RWPE1 (cell line): ENCODE results near the gene HPX.

Experiments
- CTCF ChIA-PET: fragments of 350-600 bp; sonication (Branson Sonifier 250); formaldehyde crosslinking; extraction: SDS; loops from one replicate; lab custom pipeline; 2021; lab: Yijun Ruan, JAX
- POLR2A ChIA-PET: fragments of 400-600 bp; formaldehyde crosslinking; extraction: SDS; loops from one replicate; lab custom pipeline; 2020; ENCODE audit warnings: antibody characterized with exemption; ENCODE audit not compliant: low non-redundant PET; lab: Yijun Ruan, JAX
- DNase-seq: peaks from one replicate; pipeline ENCODE4 v3.0.0; 2012; ENCODE audit warnings: low spot score
- H3K27ac ChIP-seq: fragments of 450-650 bp; 2 replicates; pipeline ENCODE4 v1.5.1; 2017
- CTCF ChIP-seq: fragments of 450-650 bp; conservative IDR thresholded peaks from 2 replicates; pipeline ENCODE4 v1.5.1; 2017; ENCODE audit warnings: low read depth, mild to moderate bottlenecking

Gene HPX

DNA sequence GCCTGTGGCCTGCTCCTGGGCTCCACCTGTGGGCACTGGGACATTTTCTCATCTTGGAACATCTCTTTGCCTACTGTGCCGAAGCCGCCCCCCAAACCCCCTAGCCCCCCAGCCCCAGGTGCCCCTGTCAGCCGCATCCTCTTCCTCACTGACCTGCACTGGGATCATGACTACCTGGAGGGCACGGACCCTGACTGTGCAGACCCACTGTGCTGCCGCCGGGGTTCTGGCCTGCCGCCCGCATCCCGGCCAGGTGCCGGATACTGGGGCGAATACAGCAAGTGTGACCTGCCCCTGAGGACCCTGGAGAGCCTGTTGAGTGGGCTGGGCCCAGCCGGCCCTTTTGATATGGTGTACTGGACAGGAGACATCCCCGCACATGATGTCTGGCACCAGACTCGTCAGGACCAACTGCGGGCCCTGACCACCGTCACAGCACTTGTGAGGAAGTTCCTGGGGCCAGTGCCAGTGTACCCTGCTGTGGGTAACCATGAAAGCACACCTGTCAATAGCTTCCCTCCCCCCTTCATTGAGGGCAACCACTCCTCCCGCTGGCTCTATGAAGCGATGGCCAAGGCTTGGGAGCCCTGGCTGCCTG is 49.2 kb downstream of the HPX start:
- POLR2A ChIA-PET: no interaction called here
- H3K27ac ChIP-seq: no peak overlapping the region; the same call in 1 of the 2 replicates
- DNase-seq: no peak
- no peak for TF ChIP-seq CTCF
- CTCF ChIA-PET: interaction anchor here (0.6 to 1.4 kb wide), 2 partner anchors 12 to 15 kb away, joined by 6 to 8 read pairs; no protein-coding TSS in a partner anchor

GRCh38 chr11:6390718-6391469 is 49.9 kb downstream of the HPX start:
- H3K27ac ChIP-seq: peak overlapping the region; percentile 91
- ChIA-PET POLR2A (no interaction called here), CTCF (interaction anchor here (0.6 to 1.4 kb wide), 2 partner anchors 11 to 14 kb away, joined by 6 to 8 read pairs; no protein-coding TSS in a partner anchor)
- no peak for TF ChIP-seq CTCF
- no peak for DNase-seq

DNA sequence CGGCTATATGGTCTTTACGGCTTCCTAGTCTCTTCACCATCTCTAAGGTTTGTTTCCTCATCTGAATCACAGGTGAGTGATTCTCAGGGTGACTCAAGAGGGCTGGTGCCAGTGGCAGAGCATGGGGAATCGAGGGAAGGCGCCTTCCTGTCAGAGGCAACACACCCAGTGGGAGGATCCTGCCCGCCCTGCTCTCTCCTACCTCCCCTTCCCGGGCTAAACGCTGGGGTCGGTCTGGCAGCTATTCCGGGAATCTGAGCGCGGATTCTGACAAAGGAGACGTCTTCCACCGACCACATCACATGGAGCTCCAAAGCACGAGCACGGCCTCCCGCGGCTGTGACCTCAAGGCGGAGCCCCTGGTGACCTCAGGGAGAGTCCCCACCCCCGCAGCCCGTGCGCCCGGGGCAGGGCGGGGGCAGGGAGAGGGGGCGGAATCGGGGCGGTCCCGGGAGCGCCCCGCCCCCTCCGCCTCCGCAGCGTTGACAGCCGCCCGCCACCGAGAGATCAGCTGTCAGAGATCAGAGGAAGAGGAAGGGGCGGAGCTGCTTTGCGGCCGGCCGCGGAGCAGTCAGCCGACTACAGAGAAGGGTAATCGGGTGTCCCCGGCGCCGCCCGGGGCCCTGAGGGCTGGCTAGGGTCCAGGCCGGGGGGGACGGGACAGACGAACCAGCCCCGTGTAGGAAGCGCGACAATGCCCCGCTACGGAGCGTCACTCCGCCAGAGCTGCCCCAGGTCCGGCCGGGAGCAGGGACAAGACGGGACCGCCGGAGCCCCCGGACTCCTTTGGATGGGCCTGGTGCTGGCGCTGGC is 50.7 kb downstream of the HPX start, which contains the start of gene SMPD1:
Gene SMPD1 (plus strand): TSS at position 570 of the 813 bp plus-strand sequence. CDS start 125 bp downstream, at position 695.
- peak within 1 kb of the TSS; percentile 91 for H3K27ac ChIP-seq
- POLR2A ChIA-PET: interaction anchor here (0.8 kb wide), 1 partner anchor 9 kb away, joined by 3 read pairs; no protein-coding TSS in a partner anchor
- CTCF ChIA-PET: interaction anchor here (0.6 to 1.4 kb wide), 5 partner anchors 11 to 347 kb away, joined by 3 to 8 read pairs (median 4); no protein-coding TSS in a partner anchor
- TF ChIP-seq CTCF: no peak
- peak; percentile 91 for DNase-seq

- no peak for DNase-seq
- H3K27ac ChIP-seq: no peak overlapping the region
- POLR2A ChIA-PET: no interaction called here
- CTCF ChIA-PET: interaction anchor here (0.7 to 1.3 kb wide), 2 partner anchors 9 to 423 kb away, joined by 4 to 5 read pairs; no protein-coding TSS in a partner anchor
- TF ChIP-seq CTCF: no peak
Observed at GRCh38 chr11:6388748-6389147, 52.0 kb downstream of the HPX start.

DNA sequence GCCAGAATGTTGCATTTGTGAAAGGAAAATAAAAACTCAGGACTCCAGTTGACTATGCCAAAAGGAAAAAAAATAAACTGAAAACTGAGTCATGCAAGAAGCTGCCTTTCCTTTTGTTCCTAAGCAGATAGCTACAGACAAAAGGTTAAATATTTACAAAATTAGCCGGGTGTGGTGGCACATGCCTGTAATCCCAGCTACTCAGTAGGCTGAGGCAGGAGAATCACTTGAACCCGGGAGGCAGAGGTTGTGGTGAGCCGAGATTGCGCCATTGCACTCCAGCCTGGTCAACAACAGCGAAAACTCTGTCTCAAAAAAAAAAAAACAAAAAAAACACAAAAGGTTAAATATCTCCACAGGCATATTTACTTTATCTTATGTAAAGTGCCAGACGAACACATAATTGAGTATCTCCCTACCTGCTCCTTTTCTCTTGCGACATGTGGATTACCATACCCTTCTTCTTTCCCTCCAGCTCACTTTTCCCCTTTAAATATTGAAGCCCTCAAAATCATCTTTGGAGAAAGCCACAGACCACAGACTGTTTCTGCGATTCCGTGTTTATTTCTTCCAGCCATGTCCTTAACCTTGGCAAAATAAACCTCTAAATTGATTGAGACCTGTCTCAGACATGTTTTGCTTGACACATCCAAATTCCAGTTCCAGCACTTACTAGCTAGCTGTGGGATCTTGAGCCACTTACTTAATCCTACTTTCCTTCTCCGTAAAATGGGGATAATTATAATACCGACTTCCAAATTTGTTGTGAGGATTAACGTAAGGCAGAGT is 52.8 kb downstream of the HPX start:
- ChIA-PET CTCF (interaction anchor here (0.6 to 1.5 kb wide), 4 partner anchors 9 to 508 kb away, joined by 3 to 6 read pairs (median 4); no protein-coding TSS in a partner anchor), POLR2A (no interaction called here)
- DNase-seq: no peak
- TF ChIP-seq CTCF: no peak
- H3K27ac ChIP-seq: no peak overlapping the region
